Stimulated activated CD4-positive, alpha-beta T cell treated with anti-CD3 and anti-CD28 coated beads, Interleukin-15, amount 100 ng/mL, for 48 hours (primary cell): ENCODE data around the gene JMJD6.
"Not testable (repeated sequence)": the region's sequence is repeated elsewhere in the genome, so short reads cannot be mapped to it uniquely, and the experiment has no call there.

Source experiments
- DNase-seq, 2 donors: peaks; one replicate each; pipeline ENCODE4 v3.0.0-alpha.2; 2020; ENCODE audit warnings: low read depth in 2 of 2

JMJD6 gene

GRCh38 chr17:76736349-76737081, 10.1 kb upstream of the JMJD6 start:
- peak; percentile 40 to 45 for DNase-seq

- no peak for DNase-seq
Measured at GRCh38 chr17:76735586-76736348, 9.4 kb upstream of the JMJD6 start.

GRCh38 chr17:76735006-76735405, 8.6 kb upstream of the JMJD6 start:
- DNase-seq, result no peak

- DNase-seq, result no peak
Measured at GRCh38 chr17:76734080-76734840, 7.9 kb upstream of the JMJD6 start.

GRCh38 chr17:76733618-76733957, 7.2 kb upstream of the JMJD6 start:
- DNase-seq, result no peak

GRCh38 chr17:76732734-76733617, 6.6 kb upstream of the JMJD6 start:
- DNase-seq, result no peak

- DNase-seq, result not testable (repeated sequence)
Measured at GRCh38 chr17:76731800-76732733, 5.7 kb upstream of the JMJD6 start.

- DNase-seq, result no peak
Measured at GRCh38 chr17:76727745-76728456, 1.5 kb upstream of the JMJD6 start.

- peak; percentile 69 to 74 for DNase-seq
Measured at GRCh38 chr17:76726776-76727718, 641 bp upstream of the JMJD6 start, which contains the start of gene METTL23. TSS of gene METTL23 (plus strand) at chr17:76726839. CDS start at chr17:76729711, 2,872 bp downstream.

- peak; percentile 58 to 71 for DNase-seq
Measured at GRCh38 chr17:76725580-76726230, 701 bp downstream of the JMJD6 start.

GRCh38 chr17:76723812-76724211, 2.6 kb downstream of the JMJD6 start:
- DNase-seq, result no peak

GRCh38 chr17:76722977-76723376, 3.4 kb downstream of the JMJD6 start:
- DNase-seq, result not testable (repeated sequence)

- no peak for DNase-seq
Measured at GRCh38 chr17:76722279-76722678, 4.1 kb downstream of the JMJD6 start.

- DNase-seq, result no peak
Measured at GRCh38 chr17:76721463-76721862, 4.9 kb downstream of the JMJD6 start.

GRCh38 chr17:76720941-76721340, 5.5 kb downstream of the JMJD6 start:
- DNase-seq, result no peak

- no peak for DNase-seq
Measured at GRCh38 chr17:76720211-76720610, 6.2 kb downstream of the JMJD6 start.

- DNase-seq, result no peak
Measured at GRCh38 chr17:76718516-76718915, 7.9 kb downstream of the JMJD6 start.

- DNase-seq, result no peak
Measured at GRCh38 chr17:76716839-76717215, 9.6 kb downstream of the JMJD6 start.
